Mesenchymal stem cell (in vitro differentiated cells and primary cell): ENCODE data around the gene LASP1.

Source experiments
- DNase-seq: peaks from one replicate; pipeline ENCODE4 v3.0.0-alpha.2; 2013
- H2AFZ ChIP-seq: one replicate; pipeline ENCODE4 v1.6.1; 2013; ENCODE audit warnings: low read depth, mild to moderate bottlenecking, control low read depth, inconsistent platforms, low read length, moderate library complexity
- H2AK5ac ChIP-seq: 2 replicates; pipeline ENCODE4 v1.6.1; 2013; ENCODE audit warnings: low read length, moderate library complexity, mild to moderate bottlenecking, inconsistent platforms; ENCODE audit not compliant: severe bottlenecking
- H2BK120ac ChIP-seq: one replicate; pipeline ENCODE4 v1.6.1; 2013; ENCODE audit warnings: low read depth, mild to moderate bottlenecking, inconsistent platforms, low read length, moderate library complexity
- H2BK12ac ChIP-seq, 2 experiments: one replicate each; pipeline ENCODE4 v1.6.1; 2013; ENCODE audit warnings: inconsistent platforms in 2 of 2, low read length in 2 of 2, mild to moderate bottlenecking in 2 of 2, moderate library complexity in 2 of 2, control low read depth in 1 of 2
- H2BK15ac ChIP-seq: one replicate; pipeline ENCODE4 v1.6.1; 2013; ENCODE audit warnings: mild to moderate bottlenecking, low read depth, inconsistent platforms; ENCODE audit not compliant: poor library complexity, severe bottlenecking
- H2BK5ac ChIP-seq: 2 replicates; pipeline ENCODE4 v1.6.1; 2013; ENCODE audit warnings: low read depth, mild to moderate bottlenecking, low read length, control low read depth, inconsistent platforms; ENCODE audit not compliant: poor library complexity, severe bottlenecking
- H3K14ac ChIP-seq, 2 experiments: one replicate each; pipeline ENCODE4 v1.6.1; 2013; ENCODE audit warnings: inconsistent platforms in 2 of 2, low read length in 2 of 2, control low read depth in 1 of 2, mild to moderate bottlenecking in 1 of 2, moderate library complexity in 1 of 2
- H3K18ac ChIP-seq, 2 experiments: one replicate each; pipeline ENCODE4 v1.6.1; 2013; ENCODE audit warnings: inconsistent platforms in 2 of 2, low read length in 2 of 2, control low read depth in 1 of 2, low read depth in 1 of 2, mild to moderate bottlenecking in 1 of 2
- H3K23ac ChIP-seq, 2 experiments: one replicate each; pipeline ENCODE4 v1.6.1; 2013; ENCODE audit warnings: inconsistent platforms in 2 of 2, low read length in 2 of 2, mild to moderate bottlenecking in 2 of 2, moderate library complexity in 2 of 2, control low read depth in 1 of 2
- H3K27ac ChIP-seq: 2 replicates; pipeline ENCODE4 v1.5.1; 2013; ENCODE audit warnings: mild to moderate bottlenecking, moderate library complexity, low read length, control low read depth, inconsistent platforms; ENCODE audit not compliant: poor library complexity, severe bottlenecking
- H3K27me3 ChIP-seq, 2 experiments: 2 replicates each; pipeline versions ENCODE4 v1.6.1 to v1.7.0; 2013; ENCODE audit warnings: low read length in 2 of 2, mild to moderate bottlenecking in 2 of 2, moderate library complexity in 2 of 2, control low read depth in 1 of 2, inconsistent platforms in 1 of 2; ENCODE audit not compliant: control insufficient read depth in 1 of 2, insufficient read depth in 1 of 2
- H3K36me3 ChIP-seq, 2 experiments: 2 replicates each; pipeline versions ENCODE4 v1.6.1 to v1.7.0; 2013; ENCODE audit warnings: low read length in 2 of 2, control low read depth in 1 of 2, inconsistent platforms in 1 of 2, low read depth in 1 of 2, mild to moderate bottlenecking in 1 of 2; ENCODE audit not compliant: insufficient read depth in 2 of 2, control insufficient read depth in 1 of 2
- H3K4ac ChIP-seq, 2 experiments: one replicate each; pipeline ENCODE4 v1.6.1; 2013; ENCODE audit warnings: inconsistent platforms in 2 of 2, low read length in 2 of 2, mild to moderate bottlenecking in 2 of 2, moderate library complexity in 2 of 2, control low read depth in 1 of 2, low read depth in 1 of 2
- H3K4me1 ChIP-seq: 2 replicates; pipeline ENCODE4 v1.6.1; 2013; ENCODE audit warnings: low read depth, low read length, control low read depth; ENCODE audit not compliant: control insufficient read depth, insufficient read depth
- H3K4me2 ChIP-seq: 2 replicates; pipeline ENCODE4 v1.6.1; 2013; ENCODE audit warnings: low read length, mild to moderate bottlenecking, inconsistent platforms; ENCODE audit not compliant: poor library complexity, severe bottlenecking
- H3K4me3 ChIP-seq, 2 experiments: 2 replicates each; pipeline versions ENCODE4 v1.5.1 to v1.7.0; 2013; ENCODE audit warnings: low read length in 2 of 2, mild to moderate bottlenecking in 2 of 2, control low read depth in 1 of 2, low read depth in 1 of 2; ENCODE audit not compliant: insufficient read depth in 1 of 2
- H3K79me1 ChIP-seq: replicated peaks from 2 replicates; pipeline ENCODE4 v1.6.1; 2013; ENCODE audit warnings: mild to moderate bottlenecking, control low read depth, low read length, inconsistent platforms; ENCODE audit not compliant: poor library complexity, severe bottlenecking
- H3K9ac ChIP-seq: 2 replicates; pipeline ENCODE4 v1.7.0; 2013; ENCODE audit warnings: mild to moderate bottlenecking, low read length, moderate library complexity
- H3K9me3 ChIP-seq: 2 replicates; pipeline ENCODE4 v1.7.0; 2013; ENCODE audit warnings: mild to moderate bottlenecking, low read length; ENCODE audit not compliant: control insufficient read depth
- H4K8ac ChIP-seq: one replicate; pipeline ENCODE4 v1.6.1; 2013; ENCODE audit warnings: inconsistent platforms, mild to moderate bottlenecking, low read length, moderate library complexity
- H4K91ac ChIP-seq: one replicate; pipeline ENCODE4 v1.6.1; 2013; ENCODE audit warnings: mild to moderate bottlenecking, low read length, inconsistent platforms
- WGBS: methylation state at CpG from one replicate; pipeline ENCODE4 v1.1.7; 2013; ENCODE audit warnings: mixed read lengths; 5-methylcytosine and 5-hydroxymethylcytosine counted together

LASP1 gene

DNA sequence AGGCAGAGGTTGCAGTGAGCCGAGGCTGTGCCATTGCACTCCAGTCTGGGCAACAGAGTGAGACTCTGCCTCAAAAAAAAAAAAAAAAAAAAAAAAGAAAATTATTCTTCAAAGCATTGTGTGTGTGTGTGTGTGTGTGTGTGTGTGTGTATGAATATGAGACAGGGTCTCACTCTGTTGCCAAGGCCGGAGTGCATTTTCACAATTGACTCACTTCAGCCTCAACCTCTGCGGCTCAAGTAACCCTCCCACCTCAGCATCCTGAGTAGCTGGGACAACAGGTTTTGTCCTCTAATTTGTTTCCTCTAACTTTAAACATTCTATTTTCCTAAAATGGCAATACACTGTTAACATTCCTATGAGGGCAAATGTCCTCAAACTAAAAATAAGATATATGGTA lies 89.7 kb downstream of the LASP1 start:
- H3K9me3 ChIP-seq = no peaks in the 10 kb centered on the region
- H2AFZ ChIP-seq = no peak overlapping the region
- no peak overlapping the region for H3K4me3 ChIP-seq
- H3K36me3 ChIP-seq = no peaks in the 10 kb centered on the region
- H3K27ac ChIP-seq = no peak overlapping the region
- H2BK5ac ChIP-seq = no peak overlapping the region
- no peak overlapping the region for H2BK15ac ChIP-seq
- no peak overlapping the region for H2AK5ac ChIP-seq
- H3K4me1 ChIP-seq = no peaks in the 10 kb centered on the region
- H4K8ac ChIP-seq = no peak overlapping the region
- no peaks in the 10 kb centered on the region for H3K27me3 ChIP-seq
- H3K23ac ChIP-seq = no peak overlapping the region
- DNase-seq = no peak
- H3K9ac ChIP-seq = no peak overlapping the region
- no peaks in the 10 kb centered on the region for H3K79me1 ChIP-seq
- H4K91ac ChIP-seq = no peak overlapping the region
- H2BK12ac ChIP-seq = no peak overlapping the region
- no peak overlapping the region for H2BK120ac ChIP-seq
- H3K4ac ChIP-seq = no peak overlapping the region
- no peak overlapping the region for H3K18ac ChIP-seq
- no peak overlapping the region for H3K4me2 ChIP-seq
- no peak overlapping the region for H3K14ac ChIP-seq
- 100% methylated on average over 1 of the region's 3 CpGs for WGBS

DNA sequence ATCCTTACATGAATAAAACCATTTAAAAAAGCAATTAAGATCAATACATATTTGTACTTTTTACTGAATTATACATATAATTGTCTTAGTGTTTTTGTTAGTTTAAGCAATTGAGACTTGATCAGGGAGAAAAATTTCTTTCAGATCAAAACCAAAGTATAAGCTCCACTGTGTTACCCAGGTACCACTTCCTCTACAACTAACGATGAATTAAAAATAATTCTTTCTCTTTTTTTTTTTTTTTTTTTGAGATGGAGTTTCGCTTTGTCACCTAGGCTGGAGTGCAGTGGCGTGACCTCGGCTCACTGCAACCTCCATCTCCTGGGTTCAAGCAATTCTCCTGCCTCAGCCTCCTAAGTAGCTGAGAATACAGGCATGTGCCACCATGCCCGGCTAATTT lies 90.5 kb downstream of the LASP1 start:
- no peak overlapping the region for H3K14ac ChIP-seq
- no peak overlapping the region for H2AFZ ChIP-seq
- no peaks in the 10 kb centered on the region for H3K79me1 ChIP-seq
- H4K91ac ChIP-seq = no peak overlapping the region
- H2BK15ac ChIP-seq = no peak overlapping the region
- H2BK5ac ChIP-seq = no peak overlapping the region
- no peak overlapping the region for H3K23ac ChIP-seq
- H3K9me3 ChIP-seq = no peaks in the 10 kb centered on the region
- H3K4me1 ChIP-seq = no peaks in the 10 kb centered on the region
- H2BK12ac ChIP-seq = no peak overlapping the region
- H3K9ac ChIP-seq = no peak overlapping the region
- H3K27me3 ChIP-seq = no peaks in the 10 kb centered on the region
- H3K36me3 ChIP-seq = no peaks in the 10 kb centered on the region
- no peak overlapping the region for H2AK5ac ChIP-seq
- no peak overlapping the region for H3K4ac ChIP-seq
- no peak overlapping the region for H3K4me2 ChIP-seq
- H3K4me3 ChIP-seq = no peak overlapping the region
- no peak overlapping the region for H3K27ac ChIP-seq
- WGBS = 98% methylated on average over 4 of the region's 5 CpGs
- no peak overlapping the region for H3K18ac ChIP-seq
- no peak overlapping the region for H4K8ac ChIP-seq
- no peak for DNase-seq
- no peak overlapping the region for H2BK120ac ChIP-seq

DNA sequence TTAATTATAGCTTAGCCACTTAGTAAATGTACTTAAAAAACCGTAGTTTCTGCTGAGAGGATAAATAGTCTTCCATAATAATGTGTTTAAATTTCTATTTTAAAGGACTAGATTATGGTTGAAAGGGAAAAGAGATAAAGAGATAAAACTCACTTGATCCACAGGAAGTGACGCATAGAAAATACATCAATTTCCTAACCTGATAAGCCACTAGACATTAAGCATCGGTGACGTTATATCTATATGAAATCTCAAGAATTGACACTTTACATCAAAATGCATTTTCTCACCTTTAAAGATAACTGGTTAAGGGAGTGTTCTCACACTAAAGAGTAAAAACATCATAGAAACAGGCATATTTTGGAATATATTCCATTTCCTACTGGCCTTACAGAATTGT lies 91.6 kb downstream of the LASP1 start:
- H2AK5ac ChIP-seq = no peak overlapping the region
- no peak overlapping the region for H3K9ac ChIP-seq
- no peaks in the 10 kb centered on the region for H3K36me3 ChIP-seq
- H4K8ac ChIP-seq = no peak overlapping the region
- no peak overlapping the region for H3K23ac ChIP-seq
- no peaks in the 10 kb centered on the region for H3K27me3 ChIP-seq
- no peak overlapping the region for H2BK5ac ChIP-seq
- WGBS = no CpG with 5 or more reads among the region's 4 CpGs
- H3K9me3 ChIP-seq = no peaks in the 10 kb centered on the region
- H3K79me1 ChIP-seq = no peaks in the 10 kb centered on the region
- H3K4ac ChIP-seq = no peak overlapping the region
- H3K4me1 ChIP-seq = no peaks in the 10 kb centered on the region
- H3K4me2 ChIP-seq = no peak overlapping the region
- no peak overlapping the region for H3K27ac ChIP-seq
- H2BK120ac ChIP-seq = no peak overlapping the region
- no peak overlapping the region for H4K91ac ChIP-seq
- H3K4me3 ChIP-seq = no peak overlapping the region
- DNase-seq = no peak
- H2BK15ac ChIP-seq = no peak overlapping the region
- no peak overlapping the region for H3K14ac ChIP-seq
- H2AFZ ChIP-seq = no peak overlapping the region
- no peak overlapping the region for H2BK12ac ChIP-seq
- H3K18ac ChIP-seq = no peak overlapping the region

DNA sequence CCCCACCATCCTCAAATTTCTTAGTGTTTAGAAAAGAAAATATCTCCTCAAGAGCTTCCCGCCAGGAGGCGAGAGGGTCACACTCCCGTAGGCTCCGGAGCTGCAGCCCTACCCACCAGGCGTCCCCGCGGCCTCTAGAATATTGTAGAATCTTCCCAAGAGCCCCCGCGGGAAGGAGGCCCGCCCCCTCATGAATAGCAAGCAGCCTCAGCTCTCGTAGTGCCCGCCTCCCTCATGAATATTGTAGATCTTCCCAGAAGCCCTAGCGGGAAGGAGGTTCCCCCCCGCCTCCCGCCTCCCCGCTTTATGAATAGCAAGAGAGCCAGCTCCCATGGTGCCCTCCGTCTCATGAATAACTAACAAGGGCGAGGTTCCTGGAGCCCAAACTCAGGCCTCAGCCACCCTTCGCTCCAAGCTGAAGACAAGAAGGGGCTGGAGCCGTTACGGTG lies 97.5 kb downstream of the LASP1 start, which contains the start of gene FBXO47:
Gene FBXO47 (minus strand): TSS at position 114 of the 449 bp plus-strand sequence. CDS start 4,378 bp downstream, outside the sequence.
- Histone ChIP-seq H2BK120ac (no peak within 1 kb of the TSS), H3K27ac (no peak within 1 kb of the TSS), H3K14ac (no peak within 1 kb of the TSS), H2BK5ac (no peak within 1 kb of the TSS), H3K27me3 (no peaks in the 10 kb centered on the region), H3K18ac (no peak within 1 kb of the TSS), H4K91ac (peak within 1 kb of the TSS; percentile 2), H3K4me3 (peak within 1 kb of the TSS in 1 of 2 experiments; percentile 68), H4K8ac (peak within 1 kb of the TSS; percentile 60), H3K79me1 (no peaks in the 10 kb centered on the region), H2AK5ac (no peak within 1 kb of the TSS), H2AFZ (peak within 1 kb of the TSS; percentile 32), H3K4ac (no peak within 1 kb of the TSS), H2BK12ac (no peak within 1 kb of the TSS), H3K9me3 (no peaks in the 10 kb centered on the region), H3K36me3 (no peaks in the 10 kb centered on the region), H3K4me2 (no peak within 1 kb of the TSS), H2BK15ac (no peak within 1 kb of the TSS), H3K9ac (peak within 1 kb of the TSS; percentile 88), H3K23ac (no peak within 1 kb of the TSS), H3K4me1 (peaks cover 2% of the 10 kb centered on the region)
- peak; percentile 51 for DNase-seq
- WGBS = 40% methylated on average over 21 of the region's 21 CpGs
